ENCODE measurements around the gene DDX19B. TPM values are rescaled to one million over a fixed set of nuclear protein-coding genes. Genes with fewer than 3 reads are reported as not detected.
"Not testable (repeated sequence)": the region's sequence is repeated elsewhere in the genome, so short reads cannot be mapped to it uniquely, and the experiment has no call there.

DDX19B gene
- total and polyA plus RNA-seq, 7 experiments from 2014 or later: 23.6 to 60.5 (median 29.0) TPM

DNA sequence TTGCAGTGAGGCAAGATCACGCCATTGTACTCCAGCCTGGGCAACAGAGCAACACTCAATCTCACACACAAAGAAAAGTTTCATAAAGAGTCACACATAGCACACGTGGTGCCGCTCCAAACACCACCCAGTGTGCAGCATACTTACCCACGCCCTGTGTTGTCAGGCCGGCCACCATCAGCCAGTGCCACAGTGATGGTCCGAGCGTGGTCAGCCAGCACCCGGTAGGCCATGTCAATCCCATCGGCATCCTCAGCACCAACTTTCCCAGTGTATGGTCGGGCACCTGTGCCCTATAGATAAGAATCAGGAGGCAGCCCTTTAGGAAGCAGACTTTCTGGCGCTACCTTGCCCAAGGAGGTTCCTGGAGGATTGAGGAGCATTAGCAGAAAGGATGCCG lies 29.5 kb upstream of the DDX19B start:
- Histone ChIP-seq H3K27me3 (ENCODE audit: control insufficient read depth in 2 of 2, insufficient read depth in 2 of 2, low read length in 2 of 2) (no peaks in the 10 kb centered on the region), H3K4me1 (ENCODE audit: control insufficient read depth in 2 of 2, insufficient read depth in 2 of 2, low read length in 2 of 2) (no peaks in the 10 kb centered on the region), H3K4me3 (ENCODE audit: low read length) (no peak overlapping the region), H3K36me3 (ENCODE audit: control insufficient read depth in 2 of 3, insufficient read depth in 3 of 3, low read length in 3 of 3) (peaks cover 10 to 94% (median 33%) of the 10 kb centered on the region in 3 experiments), H3K9me3 (ENCODE audit: control insufficient read depth in 2 of 3, low read length in 3 of 3) (no peaks in the 10 kb centered on the region), H3K27ac (ENCODE audit: low read depth, low read length) (no peak overlapping the region)
- POLR2A ChIA-PET: no interaction called here
- no peak for DNase-seq
- H3K27ac Mint-ChIP-seq: peak overlapping the region in 1 of 9 donors; percentile 72
- H3K4me1 Mint-ChIP-seq: peaks cover 0 to 4% (median 0%) of the 10 kb centered on the region in 7 donors
- CTCF ChIA-PET: no interaction called here
- H3K9me3 Mint-ChIP-seq: no peaks in the 10 kb centered on the region
- no peak for ATAC-seq
- no peaks in the 10 kb centered on the region for H3K27me3 Mint-ChIP-seq
- no peak overlapping the region for H3K4me3 Mint-ChIP-seq
- intact Hi-C loops (cut with micrococcal nuclease): no loop called here
- H3K36me3 Mint-ChIP-seq: peaks cover 0 to 52% (median 28%) of the 10 kb centered on the region in 5 donors

DNA sequence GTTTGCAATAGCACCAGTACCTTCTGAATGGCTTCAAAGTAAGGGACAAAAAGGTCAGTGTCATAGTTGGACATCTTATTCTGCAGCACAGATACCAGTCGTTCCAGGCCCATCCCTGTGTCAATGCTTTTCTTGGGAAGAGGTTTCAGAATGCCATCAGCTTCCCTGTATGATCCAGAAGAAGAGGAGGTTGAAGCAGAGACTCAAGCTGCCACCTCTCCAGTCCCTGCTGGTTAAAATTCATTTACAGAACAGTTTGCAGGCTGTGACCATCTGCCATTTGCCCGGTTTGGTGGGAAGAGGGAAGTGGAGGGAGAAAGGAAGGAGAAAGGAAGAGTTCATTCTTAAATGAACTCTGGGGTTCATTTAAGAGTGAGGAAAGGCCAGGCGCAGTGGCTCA lies 28.8 kb upstream of the DDX19B start:
- CTCF ChIA-PET: no interaction called here
- H3K9me3 Mint-ChIP-seq: no peaks in the 10 kb centered on the region
- Histone ChIP-seq H3K27me3 (ENCODE audit: control insufficient read depth in 2 of 2, insufficient read depth in 2 of 2, low read length in 2 of 2) (no peaks in the 10 kb centered on the region), H3K4me3 (ENCODE audit: low read length) (no peak overlapping the region), H3K36me3 (ENCODE audit: control insufficient read depth in 2 of 3, insufficient read depth in 3 of 3, low read length in 3 of 3) (peaks cover 3 to 92% (median 27%) of the 10 kb centered on the region in 3 experiments), H3K27ac (ENCODE audit: low read depth, low read length) (no peak overlapping the region), H3K4me1 (ENCODE audit: control insufficient read depth in 2 of 2, insufficient read depth in 2 of 2, low read length in 2 of 2) (no peaks in the 10 kb centered on the region), H3K9me3 (ENCODE audit: control insufficient read depth in 2 of 3, low read length in 3 of 3) (no peaks in the 10 kb centered on the region)
- H3K27me3 Mint-ChIP-seq: no peaks in the 10 kb centered on the region
- no peak overlapping the region for H3K4me3 Mint-ChIP-seq
- no peak overlapping the region for H3K27ac Mint-ChIP-seq
- no peak for ATAC-seq
- peaks cover 0 to 4% (median 0%) of the 10 kb centered on the region in 7 donors for H3K4me1 Mint-ChIP-seq
- intact Hi-C loops (cut with micrococcal nuclease): no loop called here
- peaks cover 0 to 50% (median 22%) of the 10 kb centered on the region in 5 donors for H3K36me3 Mint-ChIP-seq
- POLR2A ChIA-PET: no interaction called here
- no peak for DNase-seq

DNA sequence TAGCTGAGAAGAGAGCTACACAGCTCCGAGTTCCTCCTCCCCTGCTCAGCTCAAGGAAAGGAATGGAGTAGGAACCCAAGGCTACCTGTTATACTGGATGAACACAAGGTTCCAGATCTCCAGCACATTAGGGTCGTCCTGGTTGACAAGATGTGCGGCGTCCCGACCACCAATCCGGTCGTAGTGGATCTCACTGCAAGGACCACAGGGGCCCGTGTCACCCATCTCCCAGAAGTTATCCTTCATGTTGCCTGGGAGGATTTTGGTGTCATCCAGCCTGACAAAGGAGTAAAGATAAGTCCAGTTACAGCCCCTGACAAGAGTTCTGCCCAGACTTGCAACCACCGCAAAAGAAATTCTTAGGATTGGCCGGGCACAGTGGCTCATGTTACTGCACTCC lies 27.3 kb upstream of the DDX19B start:
- intact Hi-C loops (cut with micrococcal nuclease): no loop called here
- H3K36me3 Mint-ChIP-seq: peaks cover 4 to 50% (median 26%) of the 10 kb centered on the region in 5 donors
- ATAC-seq: no peak

DNA sequence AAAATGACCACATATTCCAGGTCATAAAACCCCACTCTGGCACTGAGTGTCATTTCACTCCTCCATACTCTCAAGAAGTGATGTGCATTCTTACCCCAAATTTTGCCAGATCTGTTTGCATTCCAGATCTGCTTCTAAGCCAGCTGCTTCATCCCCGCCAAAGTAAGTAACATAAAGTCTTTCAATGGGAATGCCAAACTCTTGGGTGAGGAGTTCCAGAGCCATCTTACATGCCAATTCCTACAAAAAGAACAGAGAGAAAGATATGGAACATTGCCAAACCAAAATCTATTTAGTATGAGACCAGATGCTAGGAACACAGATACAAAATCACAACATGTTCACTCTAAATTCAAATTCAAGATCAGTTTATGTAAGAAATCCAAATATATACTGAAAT lies 22.6 kb upstream of the DDX19B start:
- H3K27me3 Mint-ChIP-seq: no peaks in the 10 kb centered on the region
- Histone ChIP-seq H3K4me1 (ENCODE audit: control insufficient read depth in 2 of 2, insufficient read depth in 2 of 2, low read length in 2 of 2) (no peaks in the 10 kb centered on the region), H3K27ac (ENCODE audit: low read depth, low read length) (no peak overlapping the region), H3K36me3 (ENCODE audit: control insufficient read depth in 2 of 3, insufficient read depth in 3 of 3, low read length in 3 of 3) (peaks cover 16 to 83% (median 18%) of the 10 kb centered on the region in 3 experiments), H3K9me3 (ENCODE audit: control insufficient read depth in 2 of 3, low read length in 3 of 3) (no peaks in the 10 kb centered on the region), H3K4me3 (ENCODE audit: low read length) (no peak overlapping the region), H3K27me3 (ENCODE audit: control insufficient read depth in 2 of 2, insufficient read depth in 2 of 2, low read length in 2 of 2) (no peaks in the 10 kb centered on the region)
- no peaks in the 10 kb centered on the region for H3K9me3 Mint-ChIP-seq
- DNase-seq (no peak), ATAC-seq (no peak)
- peaks cover 5 to 36% (median 22%) of the 10 kb centered on the region in 5 donors for H3K36me3 Mint-ChIP-seq
- H3K4me3 Mint-ChIP-seq: no peak overlapping the region
- H3K27ac Mint-ChIP-seq: peak overlapping the region in 2 of 9 donors; percentile 37 to 75
- ChIA-PET POLR2A (no interaction called here), CTCF (no interaction called here)
- peaks cover 4 to 17% (median 10%) of the 10 kb centered on the region in 7 donors for H3K4me1 Mint-ChIP-seq
- intact Hi-C loops (cut with micrococcal nuclease): no loop called here

More for the DNA sequence above, 27.3 kb upstream of the DDX19B start:
- Histone ChIP-seq H3K27me3 (ENCODE audit: control insufficient read depth in 2 of 2, insufficient read depth in 2 of 2, low read length in 2 of 2) (no peaks in the 10 kb centered on the region), H3K4me1 (ENCODE audit: control insufficient read depth in 2 of 2, insufficient read depth in 2 of 2, low read length in 2 of 2) (no peaks in the 10 kb centered on the region), H3K36me3 (ENCODE audit: control insufficient read depth in 2 of 3, insufficient read depth in 3 of 3, low read length in 3 of 3) (peaks cover 6 to 88% (median 27%) of the 10 kb centered on the region in 3 experiments), H3K9me3 (ENCODE audit: control insufficient read depth in 2 of 3, low read length in 3 of 3) (no peaks in the 10 kb centered on the region), H3K27ac (ENCODE audit: low read depth, low read length) (no peak overlapping the region), H3K4me3 (ENCODE audit: low read length) (no peak overlapping the region)
- no peak for DNase-seq
- Mint-ChIP-seq H3K9me3 (no peaks in the 10 kb centered on the region), H3K27ac (no peak overlapping the region), H3K27me3 (no peaks in the 10 kb centered on the region), H3K4me3 (no peak overlapping the region), H3K4me1 (peaks cover 4 to 8% (median 5%) of the 10 kb centered on the region in 7 donors)
- ChIA-PET CTCF (interaction anchor here (0.5 to 0.6 kb wide), 2 partner anchors 11 to 252 kb away, joined by 3 read pairs; partner anchors contain the start of gene COG4), POLR2A (interaction anchor here (0.6 kb wide), 1 partner anchor 1136 kb away, joined by 3 read pairs; no protein-coding TSS in a partner anchor)

DNA sequence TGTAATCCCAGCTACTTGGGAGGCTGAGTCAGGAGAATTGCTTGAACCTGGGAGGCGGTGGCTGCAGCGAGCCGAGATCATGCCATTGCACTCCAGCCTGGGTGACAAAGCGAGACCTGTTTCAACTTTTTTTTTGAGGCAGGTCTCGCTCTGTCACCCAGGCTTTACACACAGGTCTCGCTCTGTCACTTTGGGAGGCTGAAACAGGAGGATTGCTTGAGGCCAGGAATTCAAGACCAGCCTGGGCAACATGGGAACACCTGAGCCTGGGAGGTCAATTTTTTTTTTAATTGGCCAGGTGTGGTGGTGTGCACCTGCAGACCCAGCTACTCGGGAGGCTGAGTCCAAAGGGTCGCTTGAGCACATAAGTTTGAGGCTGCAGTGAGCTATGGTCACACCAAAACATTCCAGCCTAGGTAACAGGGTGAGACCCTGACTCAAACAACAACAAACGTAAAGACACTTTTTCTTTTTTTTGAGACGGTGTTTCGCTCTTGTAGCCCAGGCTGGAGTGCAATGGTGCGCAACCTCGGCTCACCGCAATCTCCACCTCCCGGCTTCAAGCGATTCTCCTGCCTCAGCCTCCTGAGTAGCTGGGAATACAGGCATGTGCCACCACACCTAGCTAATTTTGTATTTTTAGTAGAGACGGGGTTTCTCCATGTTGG lies 11.5 kb upstream of the DDX19B start:
- peak overlapping the region; percentile 42 to 100 (median 94) for H3K4me3 Mint-ChIP-seq
- peak overlapping the region; percentile 2 for H3K27ac ChIP-seq (ENCODE audit: low read depth, low read length)
- H3K9me3 Mint-ChIP-seq; H3K27me3 Mint-ChIP-seq; H3K4me1 ChIP-seq (ENCODE audit: control insufficient read depth in 2 of 2, insufficient read depth in 2 of 2, low read length in 2 of 2); CTCF ChIA-PET; H3K4me3 ChIP-seq (ENCODE audit: low read length); H3K36me3 ChIP-seq (ENCODE audit: control insufficient read depth in 2 of 3, insufficient read depth in 3 of 3, low read length in 3 of 3); ATAC-seq; H3K9me3 ChIP-seq (ENCODE audit: control insufficient read depth in 2 of 3, low read length in 3 of 3); H3K27me3 ChIP-seq (ENCODE audit: control insufficient read depth in 2 of 2, insufficient read depth in 2 of 2, low read length in 2 of 2); DNase-seq: not testable (repeated sequence)
- intact Hi-C loops (cut with micrococcal nuclease): loop anchor here in 1 of 2 donors (5.0 kb wide), 1 partner anchor 175 kb away; the partner anchor contains the start of gene PDPR
- peaks cover 11 to 53% (median 42%) of the 10 kb centered on the region in 7 donors for H3K4me1 Mint-ChIP-seq
- peak overlapping the region in 6 of 9 donors; percentile 21 to 98 (median 56) for H3K27ac Mint-ChIP-seq
- H3K36me3 Mint-ChIP-seq: peaks cover 0 to 16% (median 4%) of the 10 kb centered on the region in 5 donors
- POLR2A ChIA-PET: interaction anchor here (2.5 to 3.2 kb wide), 2 partner anchors 12 to 59 kb away, joined by 11 to 53 read pairs; partner anchors contain the start of genes DDX19A and DDX19B

DNA sequence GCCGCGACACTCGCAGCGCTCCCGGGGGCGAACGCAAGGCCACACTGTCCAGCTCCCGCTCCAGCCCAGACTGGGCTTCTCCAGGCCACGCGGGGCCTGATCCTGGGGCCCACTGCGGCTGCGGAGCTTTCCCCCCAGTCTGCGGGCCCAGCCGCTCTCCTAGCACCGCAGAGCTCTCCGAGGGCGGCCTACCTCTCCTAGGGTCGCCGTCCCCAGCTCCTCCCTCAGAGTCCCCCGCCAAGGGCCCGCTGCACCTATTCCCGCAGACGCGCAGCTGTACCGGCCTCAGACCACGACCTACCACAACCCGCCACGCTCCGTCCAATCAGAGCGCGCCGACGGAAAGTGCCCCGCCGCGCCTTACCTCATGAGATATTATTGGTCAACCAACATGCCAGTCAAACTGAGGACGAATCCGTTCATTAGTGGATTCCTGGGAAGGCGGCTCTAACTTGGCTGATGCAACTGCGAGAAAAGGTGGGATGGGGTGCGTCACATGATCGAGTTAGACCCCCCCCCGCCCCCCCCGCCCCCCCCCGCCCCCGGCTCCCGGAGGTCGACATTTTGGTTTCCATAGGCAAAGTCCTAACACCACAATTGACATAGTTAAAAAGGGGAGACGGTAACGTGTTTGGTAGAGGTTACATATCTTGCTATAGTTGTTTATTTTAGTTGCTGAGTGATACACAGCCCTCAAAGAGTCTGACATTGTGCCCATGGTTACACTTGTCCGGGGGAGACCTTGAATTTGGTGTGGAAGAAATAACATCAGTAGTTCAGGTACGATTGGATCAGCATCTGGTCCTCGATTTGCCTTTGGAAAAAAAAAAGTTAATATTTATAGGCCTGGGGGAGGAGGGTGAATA lies 9.5 kb upstream of the DDX19B start, which contains the start of gene AARS1:
Gene AARS1, minus strand, starts transcription at position 278 of the 866 bp plus-strand sequence. CDS start 6,743 bp downstream, outside the sequence.
- no peaks in the 10 kb centered on the region for H3K9me3 Mint-ChIP-seq

More for the DNA sequence above, 9.5 kb upstream of the DDX19B start, which contains the start of gene AARS1:
- intact Hi-C loops (cut with micrococcal nuclease): loop anchor here (1.0 to 5.0 kb wide), 9 partner anchors 10 to 1519 kb away; partner anchors contain the start of genes DDX19A (in 2 of the 2), EXOSC6 (in 2 of the 2), AP1G1 (in 1 of the 2) and COG4 (in 1 of the 2)
- peak within 1 kb of the TSS; percentile 95 to 99 (median 98) for H3K27ac Mint-ChIP-seq
- H3K4me3 Mint-ChIP-seq: peak within 1 kb of the TSS; percentile 90 to 100 (median 98)
- peaks cover 6 to 37% (median 25%) of the 10 kb centered on the region in 7 donors for H3K4me1 Mint-ChIP-seq
- CTCF ChIA-PET: interaction anchor here (0.5 to 1.3 kb wide), 2 partner anchors 10 to 29 kb away, joined by 4 to 6 read pairs; partner anchors contain the start of gene DDX19B
- H3K36me3 ChIP-seq (ENCODE audit: control insufficient read depth in 2 of 3, insufficient read depth in 3 of 3, low read length in 3 of 3): no peaks in the 10 kb centered on the region
- POLR2A ChIA-PET: interaction anchor here (0.6 to 3.2 kb wide), 15 partner anchors 10 to 951 kb away, joined by 3 to 53 read pairs (median 5); partner anchors contain the start of genes DDX19A and DDX19B
- no peaks in the 10 kb centered on the region for H3K4me1 ChIP-seq (ENCODE audit: control insufficient read depth in 2 of 2, insufficient read depth in 2 of 2, low read length in 2 of 2)
- no peaks in the 10 kb centered on the region for H3K27me3 ChIP-seq (ENCODE audit: control insufficient read depth in 2 of 2, insufficient read depth in 2 of 2, low read length in 2 of 2)
- peaks cover 0 to 2% (median 0%) of the 10 kb centered on the region in 5 donors for H3K27me3 Mint-ChIP-seq
- DNase-seq (peak; percentile 79 to 97 (median 96)), ATAC-seq (peak; percentile 98)
- H3K36me3 Mint-ChIP-seq: peaks cover 0 to 5% (median 0%) of the 10 kb centered on the region in 5 donors
- H3K4me3 ChIP-seq (ENCODE audit: low read length): peak within 1 kb of the TSS; percentile 65
- peak within 1 kb of the TSS; percentile 85 for H3K27ac ChIP-seq (ENCODE audit: low read depth, low read length)
- H3K9me3 ChIP-seq (ENCODE audit: control insufficient read depth in 2 of 3, low read length in 3 of 3): no peaks in the 10 kb centered on the region
